IPS-15b (cell line): ENCODE results near the gene CNGA2.

Experiments
- H3K27me3 ChIP-seq: one replicate; pipeline ENCODE4 v1.6.1; 2013; ENCODE audit warnings: low read length; ENCODE audit not compliant: control insufficient read depth, insufficient read depth
- H3K36me3 ChIP-seq: one replicate; pipeline ENCODE4 v1.6.1; 2013; ENCODE audit warnings: low read length; ENCODE audit not compliant: control insufficient read depth, insufficient read depth
- H3K4me1 ChIP-seq: one replicate; pipeline ENCODE4 v1.6.1; 2013; ENCODE audit warnings: mild to moderate bottlenecking, low read length; ENCODE audit not compliant: control insufficient read depth, insufficient read depth
- H3K4me3 ChIP-seq: one replicate; pipeline ENCODE4 v1.5.1; 2013; ENCODE audit warnings: low read depth, low read length
- H3K9ac ChIP-seq: one replicate; pipeline ENCODE4 v1.6.1; 2013; ENCODE audit warnings: low read depth, mild to moderate bottlenecking, low read length
- H3K9me3 ChIP-seq: one replicate; pipeline ENCODE4 v1.6.1; 2013; ENCODE audit warnings: mild to moderate bottlenecking, low read length; ENCODE audit not compliant: control insufficient read depth, insufficient read depth

The CNGA2 gene

GRCh38 chrX:151754641-151755215 lies 20.2 kb downstream of the CNGA2 start:
- Histone ChIP-seq H3K9ac (no peak overlapping the region), H3K4me1 (peaks cover 2% of the 10 kb centered on the region), H3K36me3 (no peaks in the 10 kb centered on the region), H3K9me3 (peaks cover 4% of the 10 kb centered on the region), H3K4me3 (no peak overlapping the region), H3K27me3 (peaks cover 2% of the 10 kb centered on the region)

GRCh38 chrX:151759041-151759708 lies 24.6 kb downstream of the CNGA2 start:
- H3K9me3 ChIP-seq = no peaks in the 10 kb centered on the region
- no peaks in the 10 kb centered on the region for H3K4me1 ChIP-seq
- H3K27me3 ChIP-seq = no peaks in the 10 kb centered on the region
- H3K9ac ChIP-seq = no peak overlapping the region
- no peak overlapping the region for H3K4me3 ChIP-seq
- no peaks in the 10 kb centered on the region for H3K36me3 ChIP-seq

GRCh38 chrX:151762802-151763201 lies 28.3 kb downstream of the CNGA2 start:
- Histone ChIP-seq H3K36me3 (no peaks in the 10 kb centered on the region), H3K9me3 (peaks cover 2% of the 10 kb centered on the region), H3K4me3 (no peak overlapping the region), H3K4me1 (no peaks in the 10 kb centered on the region), H3K27me3 (no peaks in the 10 kb centered on the region), H3K9ac (no peak overlapping the region)

DNA sequence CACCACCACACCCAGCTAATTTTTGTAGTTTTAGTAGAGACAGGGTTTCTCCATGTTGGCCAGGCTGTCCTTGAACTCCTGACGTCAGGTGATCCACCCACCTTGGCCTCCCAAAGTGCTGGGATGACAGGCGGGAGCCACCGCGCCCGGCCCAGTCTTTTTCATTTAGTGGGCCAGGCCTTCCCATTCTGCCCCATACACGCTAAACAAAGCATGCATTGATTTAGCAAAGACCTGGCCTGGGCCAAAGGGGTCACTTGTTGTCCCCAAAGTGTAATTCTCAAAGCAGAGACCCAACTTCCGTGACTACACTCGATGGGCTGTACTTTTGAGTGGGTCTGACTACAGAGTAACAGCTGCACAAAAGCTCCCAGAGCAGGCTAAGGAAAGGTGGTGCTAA lies 29.2 kb downstream of the CNGA2 start:
- Histone ChIP-seq H3K9ac (no peak overlapping the region), H3K9me3 (peaks cover 2% of the 10 kb centered on the region), H3K4me1 (no peaks in the 10 kb centered on the region), H3K4me3 (no peak overlapping the region), H3K36me3 (no peaks in the 10 kb centered on the region), H3K27me3 (no peaks in the 10 kb centered on the region)

DNA sequence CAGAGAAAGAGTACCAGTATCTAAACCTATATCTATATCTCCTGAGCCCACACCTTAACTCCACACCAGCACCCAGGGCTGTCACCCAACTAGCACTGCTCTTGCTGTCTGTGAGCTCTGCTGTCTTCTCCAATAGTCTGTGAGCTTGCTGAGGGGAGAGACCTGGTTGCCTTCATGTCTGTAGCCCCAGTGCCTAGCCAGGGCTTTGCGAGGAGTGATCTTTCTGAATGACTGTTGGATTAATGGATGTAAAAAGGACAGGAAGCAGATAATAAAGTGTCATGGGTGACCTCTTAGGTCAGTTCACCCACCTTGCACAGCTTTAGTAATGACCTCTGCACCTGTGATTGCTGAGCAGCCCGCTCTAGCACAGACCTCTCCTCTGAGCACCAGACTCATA lies 30.5 kb downstream of the CNGA2 start:
- H3K27me3 ChIP-seq = no peaks in the 10 kb centered on the region
- no peak overlapping the region for H3K4me3 ChIP-seq
- no peaks in the 10 kb centered on the region for H3K4me1 ChIP-seq

GRCh38 chrX:151771726-151772125 lies 37.2 kb downstream of the CNGA2 start:
- Histone ChIP-seq H3K36me3 (no peaks in the 10 kb centered on the region), H3K9ac (no peak overlapping the region), H3K9me3 (no peaks in the 10 kb centered on the region), H3K4me3 (no peak overlapping the region), H3K27me3 (no peaks in the 10 kb centered on the region), H3K4me1 (no peaks in the 10 kb centered on the region)

More for the DNA sequence above, 30.5 kb downstream of the CNGA2 start:
- Histone ChIP-seq H3K9ac (no peak overlapping the region), H3K9me3 (peaks cover 2% of the 10 kb centered on the region), H3K36me3 (no peaks in the 10 kb centered on the region)

- no peaks in the 10 kb centered on the region for H3K36me3 ChIP-seq
- H3K4me3 ChIP-seq = no peak overlapping the region
- no peak overlapping the region for H3K9ac ChIP-seq
- no peaks in the 10 kb centered on the region for H3K4me1 ChIP-seq
- H3K9me3 ChIP-seq = peaks cover 3% of the 10 kb centered on the region
- H3K27me3 ChIP-seq = no peaks in the 10 kb centered on the region
Observed at GRCh38 chrX:151773434-151773833, 38.9 kb downstream of the CNGA2 start.

DNA sequence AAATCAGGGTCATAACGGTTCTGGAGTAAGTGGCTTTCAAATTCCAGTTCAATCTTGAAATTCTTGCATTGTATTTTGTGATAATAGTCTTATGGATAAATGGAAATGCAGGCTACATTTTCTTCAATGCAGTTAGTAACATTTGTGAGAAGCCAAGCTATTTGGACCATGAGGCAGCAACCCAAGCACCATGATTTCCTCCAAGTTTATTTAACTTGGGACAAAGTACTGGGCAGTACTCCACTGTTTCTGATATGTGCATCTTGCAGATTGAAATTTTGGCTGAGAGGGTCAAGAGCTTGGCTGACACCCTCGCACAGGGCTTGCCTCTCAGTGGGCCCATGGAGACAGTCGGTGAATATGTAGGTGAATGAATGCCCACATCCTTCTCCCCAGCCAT lies 39.9 kb downstream of the CNGA2 start:
- Histone ChIP-seq H3K36me3 (no peaks in the 10 kb centered on the region), H3K27me3 (no peaks in the 10 kb centered on the region), H3K9me3 (peaks cover 3% of the 10 kb centered on the region), H3K9ac (no peak overlapping the region), H3K4me1 (no peaks in the 10 kb centered on the region), H3K4me3 (no peak overlapping the region)

DNA sequence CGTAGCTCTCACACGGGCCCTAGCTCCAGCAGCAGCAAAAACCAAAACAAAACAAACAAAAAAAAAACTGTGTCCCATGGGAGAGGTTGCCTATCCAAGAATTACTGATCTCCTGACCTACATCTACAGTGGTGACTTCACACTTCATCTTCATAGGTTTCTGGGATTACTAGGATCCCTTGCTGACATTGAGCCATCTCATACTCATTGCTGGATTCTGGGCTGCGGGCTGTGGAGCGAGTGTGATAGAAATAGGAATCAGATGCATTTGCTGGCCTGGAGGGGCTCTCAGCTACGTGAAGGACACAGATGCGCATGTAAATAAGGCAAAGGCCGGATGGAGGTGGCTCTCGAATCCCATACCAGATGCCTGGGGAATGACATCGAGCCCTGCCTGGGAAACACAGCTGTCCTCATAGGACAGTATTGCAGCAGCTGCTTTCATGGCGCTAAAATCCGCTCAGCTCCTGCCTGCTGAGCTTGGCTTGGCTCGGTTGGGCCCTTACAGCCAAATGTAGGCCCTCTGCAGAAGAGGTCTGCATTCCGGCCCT lies 41.7 kb downstream of the CNGA2 start:
- Histone ChIP-seq H3K9ac (no peak overlapping the region), H3K4me1 (no peaks in the 10 kb centered on the region), H3K9me3 (peaks cover 3% of the 10 kb centered on the region), H3K27me3 (no peaks in the 10 kb centered on the region), H3K4me3 (no peak overlapping the region), H3K36me3 (no peaks in the 10 kb centered on the region)

- H3K9ac ChIP-seq = no peak overlapping the region
- H3K4me3 ChIP-seq = no peak overlapping the region
- H3K27me3 ChIP-seq = no peaks in the 10 kb centered on the region
- no peaks in the 10 kb centered on the region for H3K36me3 ChIP-seq
- H3K9me3 ChIP-seq = peaks cover 3% of the 10 kb centered on the region
- no peaks in the 10 kb centered on the region for H3K4me1 ChIP-seq
Observed at GRCh38 chrX:151776936-151777335, 42.4 kb downstream of the CNGA2 start.

- no peaks in the 10 kb centered on the region for H3K27me3 ChIP-seq
- H3K4me1 ChIP-seq = no peaks in the 10 kb centered on the region
- no peak overlapping the region for H3K9ac ChIP-seq
- no peak overlapping the region for H3K4me3 ChIP-seq
- H3K36me3 ChIP-seq = no peaks in the 10 kb centered on the region
- peaks cover 3% of the 10 kb centered on the region for H3K9me3 ChIP-seq
Observed at GRCh38 chrX:151779258-151779657, 44.7 kb downstream of the CNGA2 start.

- Histone ChIP-seq H3K4me3 (no peak overlapping the region), H3K9ac (no peak overlapping the region), H3K27me3 (no peaks in the 10 kb centered on the region), H3K4me1 (no peaks in the 10 kb centered on the region), H3K9me3 (peaks cover 3% of the 10 kb centered on the region), H3K36me3 (no peaks in the 10 kb centered on the region)
Observed at GRCh38 chrX:151780621-151781020, 46.1 kb downstream of the CNGA2 start.
